GM10248 (cell line): ENCODE measurements around the gene GYPA.
"Not testable (repeated sequence)": the region's sequence is repeated elsewhere in the genome, so short reads cannot be mapped to it uniquely, and the experiment has no call there.

Experiments used
- CTCF ChIA-PET: fragments of 300-600 bp; sonication (Branson Sonifier 250); formaldehyde crosslinking; extraction: SDS; loops from one replicate; lab custom pipeline; 2021; ENCODE audit warnings: antibody characterized with exemption; lab: Yijun Ruan, JAX
- POLR2A ChIA-PET: fragments of 350-650 bp; sonication (Branson Sonifier 250); formaldehyde crosslinking; extraction: SDS; loops from one replicate; lab custom pipeline; 2020; ENCODE audit warnings: antibody characterized with exemption; lab: Yijun Ruan, JAX
- DNase-seq: peaks from one replicate; pipeline ENCODE4 v3.0.0; 2012; ENCODE audit errors: extremely low spot score
- TF ChIP-seq, protein P1 (sequence below): IDR thresholded peaks from 2 replicates; pipeline ENCODE4 v1.5.1; 2012; ENCODE audit warnings: mild to moderate bottlenecking, low read depth; ENCODE audit errors: extremely low read depth, missing control alignments, control extremely low read depth

The GYPA gene

DNA sequence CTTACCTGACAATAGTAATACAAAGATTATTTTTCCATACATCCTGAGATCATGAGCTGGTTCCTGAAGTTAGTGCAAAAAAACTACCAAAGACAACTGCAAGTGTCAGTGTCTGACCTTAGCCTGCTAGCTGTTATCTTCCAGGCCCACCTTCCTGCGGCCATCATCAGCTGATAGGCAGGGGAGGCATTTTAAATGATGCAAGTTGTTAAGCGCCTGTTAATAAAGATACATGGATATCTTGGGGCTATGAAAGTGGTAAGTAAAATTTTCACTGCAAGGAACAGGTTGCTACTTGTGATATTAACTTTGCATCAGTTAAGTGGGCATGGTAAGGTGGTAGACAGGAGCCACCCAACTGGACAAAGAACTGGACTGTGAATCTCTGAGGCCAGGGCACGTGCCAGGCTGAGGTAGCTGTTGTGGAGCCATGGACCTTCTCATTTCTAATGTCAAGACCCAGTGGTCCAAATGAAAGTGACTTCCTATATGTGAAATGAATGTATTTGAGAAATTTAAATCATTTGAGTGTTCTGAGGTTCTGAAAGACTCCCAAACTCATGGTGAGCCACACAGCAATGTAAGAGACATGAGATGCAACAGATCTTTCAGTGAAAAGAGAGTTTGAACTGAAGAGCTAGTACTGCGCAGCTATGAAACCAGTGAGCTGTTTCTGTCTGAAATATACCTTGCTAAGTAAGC, at the start of gene GYPA:
Gene GYPA (minus strand): TSS at position 125 of the 702 bp plus-strand sequence. CDS start 83 bp downstream, at position 42.
- DNase-seq, POLR2A ChIA-PET, CTCF ChIA-PET: not testable (repeated sequence)

DNA sequence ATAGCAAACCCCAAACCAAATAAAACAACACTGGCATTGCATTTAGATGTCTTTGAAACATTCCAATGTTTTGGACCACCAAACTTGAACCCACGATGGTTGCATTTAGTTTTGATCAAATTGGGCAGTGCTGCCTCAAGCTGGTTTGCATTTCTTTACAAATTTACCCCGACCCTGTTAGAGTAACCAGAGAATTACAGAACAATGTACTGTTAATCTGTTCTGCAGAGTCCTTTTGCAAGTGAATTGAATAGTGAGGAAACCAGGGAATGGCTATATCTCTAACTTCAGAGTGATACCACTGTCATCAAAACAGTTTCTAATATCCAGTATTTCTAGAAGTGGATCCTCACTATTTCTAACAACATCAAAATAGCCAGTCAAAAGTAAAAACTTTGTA, 49.5 kb upstream of the GYPA start:
- TF ChIP-seq, protein P1, sequence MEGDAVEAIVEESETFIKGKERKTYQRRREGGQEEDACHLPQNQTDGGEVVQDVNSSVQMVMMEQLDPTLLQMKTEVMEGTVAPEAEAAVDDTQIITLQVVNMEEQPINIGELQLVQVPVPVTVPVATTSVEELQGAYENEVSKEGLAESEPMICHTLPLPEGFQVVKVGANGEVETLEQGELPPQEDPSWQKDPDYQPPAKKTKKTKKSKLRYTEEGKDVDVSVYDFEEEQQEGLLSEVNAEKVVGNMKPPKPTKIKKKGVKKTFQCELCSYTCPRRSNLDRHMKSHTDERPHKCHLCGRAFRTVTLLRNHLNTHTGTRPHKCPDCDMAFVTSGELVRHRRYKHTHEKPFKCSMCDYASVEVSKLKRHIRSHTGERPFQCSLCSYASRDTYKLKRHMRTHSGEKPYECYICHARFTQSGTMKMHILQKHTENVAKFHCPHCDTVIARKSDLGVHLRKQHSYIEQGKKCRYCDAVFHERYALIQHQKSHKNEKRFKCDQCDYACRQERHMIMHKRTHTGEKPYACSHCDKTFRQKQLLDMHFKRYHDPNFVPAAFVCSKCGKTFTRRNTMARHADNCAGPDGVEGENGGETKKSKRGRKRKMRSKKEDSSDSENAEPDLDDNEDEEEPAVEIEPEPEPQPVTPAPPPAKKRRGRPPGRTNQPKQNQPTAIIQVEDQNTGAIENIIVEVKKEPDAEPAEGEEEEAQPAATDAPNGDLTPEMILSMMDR = no peak
- no peak for DNase-seq
- ChIA-PET POLR2A (no interaction called here), CTCF (no interaction called here)

DNA sequence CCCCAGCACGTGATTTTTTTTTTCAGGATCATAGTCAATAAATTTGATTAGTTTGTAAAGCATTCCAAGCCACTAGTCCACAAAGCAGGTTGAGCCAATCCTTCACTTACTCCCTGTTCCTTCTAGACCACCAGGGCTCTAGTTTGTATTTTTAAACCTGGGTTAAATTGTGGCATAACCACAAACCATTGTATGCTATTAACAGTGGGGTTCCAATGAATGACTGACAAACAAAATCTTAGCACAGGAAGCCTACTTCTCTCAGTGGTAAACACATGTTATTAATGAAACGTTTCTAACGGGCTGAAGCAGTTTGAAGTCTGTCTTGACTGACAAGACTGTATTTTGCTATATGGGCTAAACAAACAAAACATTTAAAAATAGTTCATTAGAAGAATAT, 48.6 kb upstream of the GYPA start:
- CTCF ChIA-PET = no interaction called here
- POLR2A ChIA-PET = no interaction called here
- TF ChIP-seq, protein P1 = no peak

DNA sequence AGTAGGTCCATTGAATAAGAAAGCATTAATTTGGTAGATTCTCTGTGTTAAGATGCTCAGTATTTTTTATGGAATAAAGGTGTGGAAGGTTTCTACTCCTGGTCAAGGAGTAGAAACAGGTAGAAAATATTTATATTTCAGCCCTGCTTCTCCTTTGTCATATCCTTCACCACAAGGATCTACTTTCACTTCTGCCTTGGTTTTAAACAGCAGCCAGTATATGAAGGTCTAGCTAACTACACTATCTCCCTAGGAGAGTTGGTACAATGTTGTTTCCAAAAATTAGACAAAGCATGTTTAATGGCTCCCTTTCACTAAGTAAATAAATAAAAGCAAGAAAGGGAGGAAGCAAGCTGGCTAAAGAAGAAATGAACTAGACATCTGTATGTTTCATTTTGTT, 44.6 kb upstream of the GYPA start:
- DNase-seq = no peak

More for the DNA sequence above, 48.6 kb upstream of the GYPA start:
- DNase-seq = no peak

DNA sequence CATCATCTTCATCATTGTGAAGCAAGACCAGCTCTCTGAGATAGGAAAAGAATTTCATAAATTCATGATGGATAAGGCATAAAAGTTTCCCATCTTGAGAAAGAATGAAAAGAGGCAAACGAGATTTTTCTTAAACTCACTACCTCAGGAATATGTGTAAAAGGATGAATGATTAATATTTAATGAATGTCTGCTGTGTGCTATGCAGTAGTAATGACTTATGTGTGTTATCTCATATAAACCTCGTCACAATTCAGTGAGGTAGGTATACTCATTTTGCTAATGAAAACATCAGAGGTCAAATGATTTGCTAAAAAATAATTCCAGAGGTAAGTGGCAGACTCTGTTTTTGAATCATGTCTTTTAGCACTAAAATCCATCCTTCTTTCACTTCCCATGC, 42.6 kb upstream of the GYPA start:
- TF ChIP-seq, protein P1 = no peak
- CTCF ChIA-PET = no interaction called here
- DNase-seq = no peak

More for the DNA sequence above, 44.6 kb upstream of the GYPA start:
- CTCF ChIA-PET = interaction anchor here (1.0 to 1.1 kb wide), 2 partner anchors 9 to 12 kb away, joined by 3 to 5 read pairs; no protein-coding TSS in a partner anchor
- POLR2A ChIA-PET = no interaction called here
- TF ChIP-seq, protein P1 = no peak

DNA sequence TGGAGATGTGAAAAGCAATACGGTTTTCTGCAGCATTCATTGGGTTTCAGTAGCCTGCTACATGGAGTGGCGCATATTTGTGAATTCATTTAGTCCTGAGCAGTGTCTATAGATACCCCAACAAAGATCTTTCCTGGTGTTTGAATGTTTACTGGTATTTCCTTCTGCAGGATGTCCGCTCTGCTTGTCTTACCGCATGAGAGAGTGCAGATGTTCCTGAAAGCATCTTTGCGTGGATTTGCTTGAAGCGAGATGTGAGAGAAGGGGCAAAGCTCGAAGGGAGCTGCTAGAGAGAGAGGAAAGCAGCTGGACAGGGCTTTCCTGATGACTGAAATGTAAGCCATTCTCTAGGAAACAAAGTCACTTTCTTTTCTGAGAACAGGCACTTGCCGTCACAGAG, 40.9 kb upstream of the GYPA start:
- CTCF ChIA-PET = no interaction called here

More for the DNA sequence above, 42.6 kb upstream of the GYPA start:
- POLR2A ChIA-PET = no interaction called here

More for the DNA sequence above, 40.9 kb upstream of the GYPA start:
- no peak for DNase-seq
- POLR2A ChIA-PET = no interaction called here
- TF ChIP-seq, protein P1 = no peak
